ENCODE results near the gene ERC2. TPM values are rescaled to one million over a fixed set of nuclear protein-coding genes. Genes with fewer than 3 reads are reported as not detected.

Gene ERC2
- total and polyA plus RNA-seq, 2 of the 13 experiments (the other 11 are each of a cell fraction or from before 2014, with no cell fraction given) = 0.16 to 0.22 TPM

- TF ChIP-seq BATF2 (CRISPR knock-in tag; IDR thresholded peaks at IDR 0.05) (no peak), ZNF337 (CRISPR knock-in tag; IDR thresholded peaks at IDR 0.05; ENCODE audit: borderline replicate concordance, low read depth) (no peak), ZNF468 (CRISPR knock-in tag; IDR thresholded peaks at IDR 0.05) (no peak), ZNF24 (IDR thresholded peaks at IDR 0.05) (no peak), ZNF543 (CRISPR knock-in tag; IDR thresholded peaks at IDR 0.05) (no peak), ZNF709 (CRISPR knock-in tag; IDR thresholded peaks at IDR 0.05) (no peak), JUNB (CRISPR knock-in tag; IDR thresholded peaks at IDR 0.05; ENCODE audit: borderline replicate concordance) (no peak)
Measured at GRCh38 chr3:56157693-56158362, 310.4 kb downstream of the ERC2 start (continued).

- H3K79me2 ChIP-seq (ENCODE audit: insufficient read depth, low read length) = no peaks in the 10 kb centered on the region
- in situ Hi-C loops (cut with HindIII; ENCODE audit: extremely low pct_ligation_motif_present, low pct_unique_long_range_greater_than_20kb) (no loop called here), intact Hi-C loops (cut with micrococcal nuclease; ENCODE audit: unreplicated experiment) (no loop called here)
- ATAC-seq = no peak
- TF ChIP-seq ZNF737 (CRISPR knock-in tag; IDR thresholded peaks at IDR 0.05; ENCODE audit: borderline replicate concordance) (no peak), ZNF687 (CRISPR knock-in tag; IDR thresholded peaks at IDR 0.05) (no peak), KAT2B (IDR thresholded peaks at IDR 0.05; ENCODE audit: borderline replicate concordance, low read depth, low read length) (no peak), E2F2 (CRISPR knock-in tag; IDR thresholded peaks at IDR 0.05; ENCODE audit: borderline replicate concordance) (no peak), ZNF556 (CRISPR knock-in tag; IDR thresholded peaks at IDR 0.05; ENCODE audit: borderline replicate concordance) (no peak)
- ChIA-PET POLR2A (no interaction called here), CTCF (ENCODE audit: low intra/inter-chr PET ratio, low total read pairs) (no interaction called here)
- 38% methylated on average over 1 of the region's 1 CpG for WGBS (ENCODE audit: low lambda C conversion rate)
- no peak overlapping the region for H3K9ac ChIP-seq (ENCODE audit: insufficient read depth, low read depth, low read length)
- H3K4me1 ChIP-seq (ENCODE audit: insufficient read depth, low read length) = no peaks in the 10 kb centered on the region
- no peaks in the 10 kb centered on the region for H4K20me1 ChIP-seq (ENCODE audit: insufficient read depth, low read length)
- no peak overlapping the region for H3K27ac ChIP-seq (ENCODE audit: extremely low read length, insufficient read depth, low read length)
- no peak for FAIRE-seq
- BruUV-seq (replicated peaks) = no TSS peak
- no peak overlapping the region for H3K4me3 ChIP-seq (replicated peaks in 1 of 3; ENCODE audit: insufficient read depth in 1 of 3, low read depth in 2 of 3, low read length in 3 of 3)
- DNase-seq (ENCODE audit: low spot score) = peak; percentile 15
- H2AFZ ChIP-seq (ENCODE audit: low read length) = no peak overlapping the region
- no peaks in the 10 kb centered on the region for H3K36me3 ChIP-seq (replicated peaks in 1 of 2; ENCODE audit: control insufficient read depth in 1 of 2, insufficient read depth in 2 of 2, low read length in 2 of 2)
- no peak overlapping the region for H3K4me2 ChIP-seq (ENCODE audit: low read depth, low read length)
- H3K9me3 ChIP-seq (ENCODE audit: low read length) = no peaks in the 10 kb centered on the region
- no peaks in the 10 kb centered on the region for H3K27me3 ChIP-seq (ENCODE audit: control insufficient read depth in 1 of 2, insufficient read depth in 2 of 2, low read length in 2 of 2)
Measured at GRCh38 chr3:56154297-56154696, 314.0 kb downstream of the ERC2 start.
